ENCODE results near the gene STX16. TPM values are rescaled to one million over a fixed set of nuclear protein-coding genes. Genes with fewer than 3 reads are reported as not detected.

Gene STX16
- total RNA-seq, 6 experiments from 2014 or later, result 18.1 to 25.3 (median 22.2) TPM

DNA sequence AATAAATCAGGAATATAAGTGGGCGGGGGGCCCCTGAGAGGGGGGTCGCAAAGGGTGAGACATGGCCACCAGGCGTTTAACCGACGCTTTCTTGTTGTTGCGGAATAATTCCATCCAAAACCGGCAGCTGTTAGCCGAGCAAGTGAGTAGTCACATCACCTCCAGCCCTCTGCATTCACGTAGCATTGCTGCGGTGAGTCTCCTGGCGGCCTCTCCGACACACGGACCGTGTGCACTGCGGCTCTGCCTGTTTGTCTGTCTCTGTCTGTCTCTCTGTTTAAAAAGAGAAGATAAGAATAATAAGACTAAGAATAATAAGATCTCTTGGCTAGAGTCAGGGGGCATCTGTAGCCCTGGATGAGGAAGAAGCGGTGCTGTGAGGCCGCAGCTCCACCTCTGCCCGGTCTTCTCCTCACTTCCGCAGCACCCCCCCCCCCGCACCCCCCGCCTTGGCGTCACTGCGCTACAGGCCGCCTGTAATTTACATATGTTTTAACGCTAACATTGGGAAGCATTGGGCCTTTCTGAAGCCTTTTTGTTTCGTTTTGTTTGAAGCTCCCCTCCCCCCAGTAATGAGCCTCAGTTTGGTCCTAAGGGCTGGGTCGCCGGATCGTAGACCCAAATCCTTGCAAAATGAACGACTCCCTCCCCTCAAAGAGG is 993 bp downstream of the STX16 start:
- Histone ChIP-seq H3K27me3 (no peaks in the 10 kb centered on the region), H3K27ac (peak overlapping the region; percentile 93 to 95 (median 94)), H3K9me3 (no peaks in the 10 kb centered on the region), H3K4me1 (peaks cover 0 to 33% (median 4%) of the 10 kb centered on the region in 4 donors), H3K36me3 (no peaks in the 10 kb centered on the region), H3K4me3 (peak overlapping the region; percentile 95 to 97 (median 96))
- 0% methylated on average over 30 of the region's 30 CpGs for WGBS (ENCODE audit: insufficient coverage, low coverage, low lambda C conversion rate, missing lambda C conversion rate)
- TF ChIP-seq, protein P1, sequence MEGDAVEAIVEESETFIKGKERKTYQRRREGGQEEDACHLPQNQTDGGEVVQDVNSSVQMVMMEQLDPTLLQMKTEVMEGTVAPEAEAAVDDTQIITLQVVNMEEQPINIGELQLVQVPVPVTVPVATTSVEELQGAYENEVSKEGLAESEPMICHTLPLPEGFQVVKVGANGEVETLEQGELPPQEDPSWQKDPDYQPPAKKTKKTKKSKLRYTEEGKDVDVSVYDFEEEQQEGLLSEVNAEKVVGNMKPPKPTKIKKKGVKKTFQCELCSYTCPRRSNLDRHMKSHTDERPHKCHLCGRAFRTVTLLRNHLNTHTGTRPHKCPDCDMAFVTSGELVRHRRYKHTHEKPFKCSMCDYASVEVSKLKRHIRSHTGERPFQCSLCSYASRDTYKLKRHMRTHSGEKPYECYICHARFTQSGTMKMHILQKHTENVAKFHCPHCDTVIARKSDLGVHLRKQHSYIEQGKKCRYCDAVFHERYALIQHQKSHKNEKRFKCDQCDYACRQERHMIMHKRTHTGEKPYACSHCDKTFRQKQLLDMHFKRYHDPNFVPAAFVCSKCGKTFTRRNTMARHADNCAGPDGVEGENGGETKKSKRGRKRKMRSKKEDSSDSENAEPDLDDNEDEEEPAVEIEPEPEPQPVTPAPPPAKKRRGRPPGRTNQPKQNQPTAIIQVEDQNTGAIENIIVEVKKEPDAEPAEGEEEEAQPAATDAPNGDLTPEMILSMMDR (IDR thresholded peaks at IDR 0.05), result no peak
- TF ChIP-seq POLR2A (IDR thresholded peaks at IDR 0.05), result peak; percentile 58
- intact Hi-C loops (cut with DNase I), result no loop called here
- DNase-seq (peak; percentile 68 to 70 (median 70)), ATAC-seq (peak; percentile 47 to 57 (median 53))

DNA sequence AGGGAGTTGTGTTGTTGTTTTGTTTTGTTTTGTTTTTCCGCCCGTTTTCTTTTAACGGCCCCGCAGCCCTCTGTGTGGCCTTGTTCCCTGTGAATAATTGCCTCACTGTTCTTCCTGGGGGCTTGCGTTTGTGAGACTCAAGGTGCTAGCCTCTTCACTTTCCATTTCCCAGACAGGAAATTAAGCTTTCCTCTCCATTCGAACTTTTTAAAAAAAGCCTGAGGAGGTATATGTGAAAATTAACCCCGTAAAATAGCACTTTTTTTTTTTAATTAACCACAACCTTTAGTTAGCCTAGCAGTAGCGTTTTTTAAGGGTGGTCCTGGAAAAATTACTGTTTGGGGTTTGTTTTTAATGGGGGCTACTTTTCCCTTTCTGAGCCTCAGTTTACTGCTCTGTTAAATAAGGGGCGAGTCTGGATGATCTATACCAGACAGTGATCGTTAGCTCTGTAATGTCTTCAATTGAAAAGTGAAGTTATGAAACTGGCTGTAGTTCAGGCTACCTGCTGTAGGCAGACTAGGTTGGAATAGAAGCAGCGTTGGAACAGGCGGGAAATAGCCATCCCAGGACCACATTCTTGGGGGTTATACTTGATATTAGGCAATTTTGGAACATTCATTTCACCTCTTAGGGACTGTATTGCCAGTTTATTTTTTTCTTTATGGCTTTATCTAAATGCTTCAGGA is 1.7 kb downstream of the STX16 start:
- no peaks in the 10 kb centered on the region for H3K27me3 ChIP-seq
- H3K4me3 ChIP-seq, result peak overlapping the region; percentile 95 to 97 (median 96)

DNA sequence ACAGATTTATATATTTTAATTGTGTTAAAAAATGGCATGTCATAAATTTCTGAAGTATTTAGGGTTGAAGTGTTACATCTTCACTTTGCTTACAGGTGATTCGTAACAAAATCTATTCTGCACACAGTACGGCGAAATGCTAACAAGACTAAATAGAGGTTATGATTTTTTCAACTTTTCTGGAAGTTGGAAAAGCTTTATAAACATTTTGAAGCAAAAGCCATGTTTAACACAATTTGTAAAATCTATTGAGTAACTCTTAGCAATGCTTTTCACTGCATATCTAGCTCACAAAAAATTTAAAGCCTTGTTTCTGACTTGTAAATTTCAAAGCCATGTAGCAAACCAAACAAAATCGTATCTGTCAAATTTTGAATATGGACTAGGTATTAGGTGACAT is 3.3 kb downstream of the STX16 start:
- Histone ChIP-seq H3K4me3 (no peak overlapping the region), H3K4me1 (peaks cover 0 to 40% (median 4%) of the 10 kb centered on the region in 4 donors), H3K27ac (no peak overlapping the region), H3K27me3 (no peaks in the 10 kb centered on the region), H3K36me3 (no peaks in the 10 kb centered on the region), H3K9me3 (no peaks in the 10 kb centered on the region)
- no peak for ATAC-seq
- intact Hi-C loops (cut with DNase I), result no loop called here
- DNase-seq, result no peak
- no peak for TF ChIP-seq POLR2A (IDR thresholded peaks at IDR 0.05)
- TF ChIP-seq, protein P1 (IDR thresholded peaks at IDR 0.05), result no peak
- WGBS (ENCODE audit: insufficient coverage, low coverage, low lambda C conversion rate, missing lambda C conversion rate), result 85% methylated on average over 4 of the region's 4 CpGs

More for the DNA sequence above, 1.7 kb downstream of the STX16 start:
- no peaks in the 10 kb centered on the region for H3K9me3 ChIP-seq
- H3K4me1 ChIP-seq, result peaks cover 0 to 40% (median 4%) of the 10 kb centered on the region in 4 donors
- WGBS (ENCODE audit: insufficient coverage, low coverage, low lambda C conversion rate, missing lambda C conversion rate), result 4% methylated on average over 12 of the region's 12 CpGs
- H3K36me3 ChIP-seq, result no peaks in the 10 kb centered on the region
- TF ChIP-seq, protein P1 (IDR thresholded peaks at IDR 0.05), result no peak
- no peak for ATAC-seq
- peak overlapping the region; percentile 93 to 95 (median 94) for H3K27ac ChIP-seq
- intact Hi-C loops (cut with DNase I), result no loop called here
- DNase-seq, result no peak

DNA sequence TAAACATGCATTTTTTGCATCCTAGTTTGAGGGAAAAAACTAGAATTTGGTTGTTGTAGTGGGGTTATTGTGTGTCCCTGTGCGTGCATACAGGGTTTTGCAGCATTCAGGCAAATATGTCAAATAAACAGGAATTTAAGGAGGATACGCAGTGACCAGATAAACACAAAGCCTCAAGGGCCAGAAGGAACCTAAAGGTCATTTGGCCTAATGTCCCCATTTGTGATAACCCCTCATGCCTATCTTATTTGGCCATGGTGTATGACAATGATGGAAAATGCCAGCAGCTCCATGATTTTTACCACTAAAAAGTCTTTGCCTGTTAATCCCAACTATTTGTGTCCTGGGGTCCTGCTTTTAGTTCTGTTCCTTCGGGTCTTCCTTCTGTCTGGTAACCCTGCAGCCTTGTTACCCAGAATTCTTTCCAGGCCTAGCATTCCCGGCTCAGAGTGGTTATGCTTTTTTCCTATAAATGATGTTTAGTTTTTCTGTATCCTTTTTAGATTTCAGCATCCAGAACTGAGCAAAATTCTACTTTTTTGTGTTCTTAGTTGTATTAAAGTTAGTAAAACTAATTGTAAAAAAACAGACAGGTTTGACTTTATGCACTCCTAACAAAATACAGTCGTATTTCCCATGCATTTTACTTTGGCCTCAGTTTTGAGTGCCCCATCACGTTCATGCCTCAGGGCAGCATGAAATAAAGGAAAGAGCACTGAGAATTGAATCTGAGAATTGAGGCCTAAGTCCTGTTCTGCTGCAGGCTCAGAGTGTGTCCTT is 4.4 kb downstream of the STX16 start:
- no peak for DNase-seq

More for the DNA sequence above, 4.4 kb downstream of the STX16 start:
- ATAC-seq, result no peak
- Histone ChIP-seq H3K27ac (no peak overlapping the region), H3K4me1 (peaks cover 0 to 40% (median 4%) of the 10 kb centered on the region in 4 donors), H3K36me3 (no peaks in the 10 kb centered on the region), H3K9me3 (no peaks in the 10 kb centered on the region), H3K27me3 (no peaks in the 10 kb centered on the region), H3K4me3 (no peak overlapping the region)
- WGBS (ENCODE audit: insufficient coverage, low coverage, low lambda C conversion rate, missing lambda C conversion rate), result 68% methylated on average over 5 of the region's 6 CpGs
- TF ChIP-seq, protein P1 (IDR thresholded peaks at IDR 0.05), result no peak
- no peak for TF ChIP-seq POLR2A (IDR thresholded peaks at IDR 0.05)
- intact Hi-C loops (cut with DNase I), result no loop called here
